PC-9 (cell line): ENCODE results near the gene CUX1. TPM values are rescaled to one million over a fixed set of nuclear protein-coding genes. Genes with fewer than 3 reads are reported as not detected.

Experiments used
- BruUV-seq: library from RNA; stranded (reverse); fragments of 400-500 nt; replicated peaks from 2 replicates; lab custom pipeline; 2021; lab: Mats Ljungman, UMichigan
- CTCF ChIA-PET: fragments of 300-600 bp; sonication (Branson Sonifier 250); formaldehyde crosslinking; loops from one replicate; lab custom pipeline; 2022; ENCODE audit warnings: antibody characterized with exemption; lab: Charles Lee
- POLR2A ChIA-PET: fragments of 300-600 bp; sonication (Branson Sonifier 250); formaldehyde crosslinking; loops from one replicate; lab custom pipeline; 2022; ENCODE audit warnings: antibody characterized with exemption; ENCODE audit not compliant: unreplicated experiment; lab: Charles Lee
- DNase-seq, 2 experiments: peaks; one replicate each; pipeline versions ENCODE4 v3.0.0 to v3.0.0-alpha.2; 2015 to 2022; ENCODE audit warnings: mixed read lengths in 1 of 2
- H2AFZ ChIP-seq: fragments of 200-600 bp; sonication (generic); 2 replicates; pipeline ENCODE4 v1.8.1; 2017; ENCODE audit warnings: antibody characterized with exemption
- H3F3A ChIP-seq: fragments of 200-600 bp; sonication (generic); 2 replicates; pipeline ENCODE4 v1.8.1; 2017; ENCODE audit warnings: antibody characterized with exemption, mild to moderate bottlenecking, low read depth; ENCODE audit not compliant: insufficient read depth
- H3K27ac ChIP-seq: fragments of 200-600 bp; sonication (generic); 2 replicates; pipeline ENCODE4 v1.6.1; 2016; ENCODE audit warnings: mixed run types
- H3K27me3 ChIP-seq: fragments of 200-600 bp; sonication (generic); 2 replicates; pipeline ENCODE4 v1.6.1; 2016; ENCODE audit warnings: low read depth, mixed run types; ENCODE audit not compliant: insufficient read depth
- H3K36me3 ChIP-seq: fragments of 200-600 bp; sonication (generic); 2 replicates; pipeline ENCODE4 v1.6.1; 2016; ENCODE audit warnings: low read depth, mixed run types
- H3K4me1 ChIP-seq: fragments of 200-600 bp; sonication (generic); replicated peaks from 2 replicates; pipeline ENCODE4 v1.6.1; 2016; ENCODE audit warnings: mixed run types; ENCODE audit not compliant: insufficient read depth
- H3K4me2 ChIP-seq: fragments of 200-600 bp; sonication (generic); 2 replicates; pipeline ENCODE4 v1.6.1; 2017; ENCODE audit warnings: mixed run types
- H3K4me3 ChIP-seq: fragments of 200-600 bp; sonication (generic); 2 replicates; pipeline ENCODE4 v1.6.1; 2016; ENCODE audit warnings: mixed run types
- H3K79me2 ChIP-seq: fragments of 200-600 bp; sonication (generic); 2 replicates; pipeline ENCODE4 v1.6.1; 2017; ENCODE audit warnings: low read depth, mixed run types
- H3K9me2 ChIP-seq: fragments of 200-600 bp; sonication (generic); 2 replicates; pipeline ENCODE4 v1.8.1; 2017; ENCODE audit warnings: mild to moderate bottlenecking; ENCODE audit not compliant: insufficient read depth
- H3K9me3 ChIP-seq: fragments of 200-600 bp; sonication (generic); 2 replicates; pipeline ENCODE4 v1.8.1; 2016; ENCODE audit warnings: low read depth; ENCODE audit not compliant: insufficient read depth
- H4K20me1 ChIP-seq: fragments of 200-600 bp; sonication (generic); 2 replicates; pipeline ENCODE4 v1.8.1; 2017; ENCODE audit not compliant: insufficient read depth
- CTCF ChIP-seq: fragments of 200-600 bp; sonication (generic); conservative IDR thresholded peaks from 2 replicates; pipeline ENCODE4 v1.6.1; 2017; ENCODE audit warnings: mixed run types, antibody characterized with exemption, mild to moderate bottlenecking, moderate library complexity
- EZH2 ChIP-seq: fragments of 200-600 bp; sonication (generic); IDR thresholded peaks from 2 replicates; pipeline ENCODE4 v1.8.0; 2017; ENCODE audit warnings: antibody characterized with exemption, low read depth
- intact Hi-C: fragments of 100-400 bp; cut with micrococcal nuclease; formaldehyde crosslinking; loops from one replicate; pipeline ENCODE4 v1.10.0; 2022; ENCODE audit not compliant: unreplicated experiment
- total RNA-seq: library from RNA; stranded (reverse); gene quantifications from 2 replicates; pipeline ENCODE4 v1.2.3, GENCODE V29; 2021

The CUX1 gene
- total RNA-seq, 1 experiment from 2014 or later = 83.3 TPM

GRCh38 chr7:102303669-102304422, 486.4 kb downstream of the CUX1 start:
- H3K4me2 ChIP-seq = no peak overlapping the region
- no peaks in the 10 kb centered on the region for H3K27me3 ChIP-seq
- H3K4me3 ChIP-seq = no peak overlapping the region
- no peaks in the 10 kb centered on the region for H3F3A ChIP-seq
- no peaks in the 10 kb centered on the region for H3K79me2 ChIP-seq
- POLR2A ChIA-PET = no interaction called here
- BruUV-seq = no TSS peak
- H3K9me2 ChIP-seq = no peaks in the 10 kb centered on the region
- H3K9me3 ChIP-seq = no peaks in the 10 kb centered on the region
- H4K20me1 ChIP-seq = no peaks in the 10 kb centered on the region
- CTCF ChIA-PET = no interaction called here
- no peaks in the 10 kb centered on the region for H3K36me3 ChIP-seq
- DNase-seq = no peak
- H2AFZ ChIP-seq = no peak overlapping the region
- H3K27ac ChIP-seq = no peak overlapping the region
- no peak for TF ChIP-seq CTCF
- peaks cover 11% of the 10 kb centered on the region for H3K4me1 ChIP-seq
- intact Hi-C loops = no loop called here

- Histone ChIP-seq H3F3A (no peaks in the 10 kb centered on the region), H3K4me3 (no peak overlapping the region), H3K9me3 (no peaks in the 10 kb centered on the region), H3K27ac (no peak overlapping the region), H4K20me1 (no peaks in the 10 kb centered on the region), H3K36me3 (no peaks in the 10 kb centered on the region), H3K9me2 (no peaks in the 10 kb centered on the region), H2AFZ (no peak overlapping the region), H3K27me3 (no peaks in the 10 kb centered on the region), H3K4me2 (no peak overlapping the region), H3K4me1 (peaks cover 11% of the 10 kb centered on the region), H3K79me2 (no peaks in the 10 kb centered on the region)
- POLR2A ChIA-PET = no interaction called here
- no TSS peak for BruUV-seq
- TF ChIP-seq EZH2 = no peak
- no peak for TF ChIP-seq CTCF
- intact Hi-C loops = no loop called here
- CTCF ChIA-PET = interaction anchor here (0.6 kb wide), 1 partner anchor 1509 kb away, joined by 4 read pairs; no protein-coding TSS in a partner anchor
- DNase-seq = no peak
Observed at GRCh38 chr7:102304668-102305067, 487.2 kb downstream of the CUX1 start.

- ChIA-PET CTCF (interaction anchor here (0.6 kb wide), 1 partner anchor 1510 kb away, joined by 4 read pairs; no protein-coding TSS in a partner anchor), POLR2A (no interaction called here)
- no peak for DNase-seq
- no peaks in the 10 kb centered on the region for H4K20me1 ChIP-seq
- H2AFZ ChIP-seq = no peak overlapping the region
- H3K4me1 ChIP-seq = peaks cover 11% of the 10 kb centered on the region
- no peak overlapping the region for H3K4me3 ChIP-seq
- no peaks in the 10 kb centered on the region for H3F3A ChIP-seq
- no peaks in the 10 kb centered on the region for H3K9me3 ChIP-seq
- no peaks in the 10 kb centered on the region for H3K27me3 ChIP-seq
- no peak overlapping the region for H3K4me2 ChIP-seq
- TF ChIP-seq CTCF = no peak
- no peak for TF ChIP-seq EZH2
- no peak overlapping the region for H3K27ac ChIP-seq
- H3K9me2 ChIP-seq = no peaks in the 10 kb centered on the region
- no peaks in the 10 kb centered on the region for H3K36me3 ChIP-seq
- no TSS peak for BruUV-seq
- no peaks in the 10 kb centered on the region for H3K79me2 ChIP-seq
- intact Hi-C loops = no loop called here
Observed at GRCh38 chr7:102305414-102306268, 488.2 kb downstream of the CUX1 start.
